WTC11 (cell line): ENCODE measurements around the gene HCN1. TPM values are rescaled to one million over a fixed set of nuclear protein-coding genes. Genes with fewer than 3 reads are reported as not detected.

Experiments
- ATAC-seq: fragments of 200-7000 bp; cut with Tn5 transposase; 2 replicates; pipeline ENCODE4 v1.10.0; 2021; ENCODE audit warnings: mild to moderate bottlenecking, moderate library complexity
- CTCF ChIA-PET: fragments of 300-600 bp; sonication (Branson Sonifier 250); formaldehyde crosslinking; loops from one replicate; lab custom pipeline; 2021; ENCODE audit warnings: antibody characterized with exemption; lab: Charles Lee
- POLR2A ChIA-PET: fragments of 350-600 bp; sonication (Branson Sonifier 250); formaldehyde crosslinking; loops from one replicate; lab custom pipeline; 2021; ENCODE audit warnings: antibody characterized with exemption; lab: Charles Lee
- DNase-seq: peaks from one replicate; pipeline ENCODE4 v3.0.0; 2021; ENCODE audit warnings: low spot score
- H3K27ac Mint-ChIP-seq: 2 replicates; pipeline ENCODE4 v1.8.0; 2021; ENCODE audit warnings: mixed read lengths
- H3K27me3 Mint-ChIP-seq: 2 replicates; pipeline ENCODE4 v1.8.0; 2021; ENCODE audit warnings: low read depth, mild to moderate bottlenecking, moderate library complexity, mixed read lengths
- H3K36me3 Mint-ChIP-seq: 2 replicates; pipeline ENCODE4 v1.8.0; 2021; ENCODE audit warnings: mixed read lengths
- H3K4me1 Mint-ChIP-seq: 2 replicates; pipeline ENCODE4 v1.8.0; 2022; ENCODE audit warnings: mixed read lengths
- H3K4me3 Mint-ChIP-seq: 2 replicates; pipeline ENCODE4 v1.8.0; 2021; ENCODE audit warnings: mild to moderate bottlenecking, moderate library complexity, mixed read lengths
- H3K9me3 Mint-ChIP-seq: 2 replicates; pipeline ENCODE4 v1.8.0; 2021; ENCODE audit warnings: mixed read lengths
- ATF2 ChIP-seq: sonication (generic); formaldehyde crosslinking; IDR thresholded peaks from 2 replicates; pipeline ENCODE4 v1.8.1; 2022; ENCODE audit warnings: low read depth, missing genetic modification reagents, borderline replicate concordance
- ELF4 ChIP-seq: sonication (generic); formaldehyde crosslinking; IDR thresholded peaks from 2 replicates; pipeline ENCODE4 v1.8.1; 2022; ENCODE audit warnings: low read depth, mild to moderate bottlenecking, moderate library complexity, missing genetic modification reagents
- ETV6 ChIP-seq: sonication (generic); formaldehyde crosslinking; IDR thresholded peaks from 2 replicates; pipeline ENCODE4 v1.8.1; 2022; ENCODE audit warnings: mild to moderate bottlenecking, missing genetic modification reagents
- FOXP4 ChIP-seq: sonication (generic); formaldehyde crosslinking; IDR thresholded peaks from 2 replicates; pipeline ENCODE4 v1.8.0; 2022; ENCODE audit warnings: mild to moderate bottlenecking, missing genetic modification reagents
- IRF2 ChIP-seq: sonication (generic); formaldehyde crosslinking; IDR thresholded peaks from 2 replicates; pipeline ENCODE4 v1.8.0; 2022; ENCODE audit warnings: low read depth, missing genetic modification reagents, borderline replicate concordance
- NFE2L1 ChIP-seq: sonication (generic); formaldehyde crosslinking; IDR thresholded peaks from 2 replicates; pipeline ENCODE4 v1.8.1; 2023; ENCODE audit warnings: missing genetic modification reagents
- NR1H2 ChIP-seq: sonication (generic); formaldehyde crosslinking; IDR thresholded peaks from 2 replicates; pipeline ENCODE4 v1.9.0; 2021; ENCODE audit warnings: mild to moderate bottlenecking, moderate library complexity, missing genetic modification reagents
- NR3C1 ChIP-seq: sonication (generic); formaldehyde crosslinking; conservative IDR thresholded peaks from 2 replicates; pipeline ENCODE4 v1.8.1; 2023; ENCODE audit warnings: low read depth, mild to moderate bottlenecking, missing genetic modification reagents
- STAT6 ChIP-seq: sonication (generic); formaldehyde crosslinking; conservative IDR thresholded peaks from 2 replicates; pipeline ENCODE4 v1.8.1; 2023; ENCODE audit warnings: mild to moderate bottlenecking, low read depth, missing genetic modification reagents, moderate library complexity
- ZBTB43 ChIP-seq: sonication (generic); formaldehyde crosslinking; IDR thresholded peaks from 2 replicates; pipeline ENCODE4 v1.8.1; 2023; ENCODE audit warnings: mild to moderate bottlenecking, missing genetic modification reagents
- ZNF121 ChIP-seq: sonication (generic); formaldehyde crosslinking; IDR thresholded peaks from 2 replicates; pipeline ENCODE4 v1.8.0; 2023; ENCODE audit warnings: missing genetic modification reagents
- ZNF219 ChIP-seq: sonication (generic); formaldehyde crosslinking; IDR thresholded peaks from 2 replicates; pipeline ENCODE4 v1.8.0; 2023; ENCODE audit warnings: missing genetic modification reagents, mild to moderate bottlenecking, borderline replicate concordance
- ZNF263 ChIP-seq: sonication (generic); formaldehyde crosslinking; IDR thresholded peaks from 2 replicates; pipeline ENCODE4 v1.8.1; 2022; ENCODE audit warnings: low read depth, mild to moderate bottlenecking, moderate library complexity, missing genetic modification reagents
- ZNF281 ChIP-seq: sonication (generic); formaldehyde crosslinking; IDR thresholded peaks from 2 replicates; pipeline ENCODE4 v1.8.0; 2023; ENCODE audit warnings: mild to moderate bottlenecking, missing genetic modification reagents
- ZNF396 ChIP-seq: fragments of 250-450 bp; sonication (Bioruptor Pico); IDR thresholded peaks from 2 replicates; pipeline ENCODE4 v1.8.0; 2021; ENCODE audit warnings: mild to moderate bottlenecking, moderate library complexity, borderline replicate concordance
- total RNA-seq: library from RNA; stranded (reverse); gene quantifications from 3 replicates; pipeline ENCODE4 v1.2.3, GENCODE V29; 2021

HCN1 gene
- total RNA-seq, 1 experiment from 2014 or later: 2.2 TPM

- TF ChIP-seq STAT6 (CRISPR knock-in tag) (no peak), ZBTB43 (CRISPR knock-in tag) (no peak), IRF2 (CRISPR knock-in tag) (no peak), ZNF281 (CRISPR knock-in tag) (no peak), NFE2L1 (CRISPR knock-in tag) (no peak), ATF2 (CRISPR knock-in tag) (no peak), NR3C1 (no peak), NR1H2 (CRISPR knock-in tag) (no peak)
Observed at GRCh38 chr5:45680950-45681349, 15.2 kb downstream of the HCN1 start (continued).

GRCh38 chr5:45677524-45677923 lies 18.7 kb downstream of the HCN1 start:
- POLR2A ChIA-PET: no interaction called here
- TF ChIP-seq ZNF219 (no peak), ZNF121 (no peak), ZNF396 (CRISPR knock-in tag) (no peak), ZNF263 (no peak), FOXP4 (no peak), ETV6 (CRISPR knock-in tag) (no peak), ELF4 (CRISPR knock-in tag) (no peak)
- H3K9me3 Mint-ChIP-seq: no peaks in the 10 kb centered on the region
- no peaks in the 10 kb centered on the region for H3K27me3 Mint-ChIP-seq
- no peak overlapping the region for H3K4me3 Mint-ChIP-seq
- H3K27ac Mint-ChIP-seq: no peak overlapping the region
- peaks cover 26% of the 10 kb centered on the region for H3K4me1 Mint-ChIP-seq
- no peak for DNase-seq
- ATAC-seq: no peak
- CTCF ChIA-PET: no interaction called here
- no peaks in the 10 kb centered on the region for H3K36me3 Mint-ChIP-seq
